ENCODE results near the gene C1QTNF12. TPM values are rescaled to one million over a fixed set of nuclear protein-coding genes. Genes with fewer than 3 reads are reported as not detected.

The C1QTNF12 gene
- total and polyA plus RNA-seq, 7 donors: 1.9 to 28.7 (median 17.6) TPM; not detected in 2

- Histone ChIP-seq H3K4me3 (no peak overlapping the region), H3K27ac (no peak overlapping the region), H3K36me3 (peaks cover 13 to 53% (median 37%) of the 10 kb centered on the region in 4 donors), H3K27me3 (no peaks in the 10 kb centered on the region), H3K4me1 (peaks cover 0 to 48% (median 33%) of the 10 kb centered on the region in 4 donors), H3K9me3 (no peaks in the 10 kb centered on the region)
- DNase-seq: no peak
- TF ChIP-seq POLR2AphosphoS5 (IDR thresholded peaks at IDR 0.05): no peak
- TF ChIP-seq CTCF (IDR thresholded peaks at IDR 0.05): no peak
- TF ChIP-seq EP300 (IDR thresholded peaks at IDR 0.05): no peak
- no peak for TF ChIP-seq POLR2A (IDR thresholded peaks at IDR 0.05)
- 85 to 87% methylated on average over 28 of the region's 28 CpGs for WGBS, 2 donors
- intact Hi-C loops (cut with DNase I): no loop called here
These were observed 17.8 kb downstream of the C1QTNF12 start for GRCh38 chr1:1228596-1229321.

GRCh38 chr1:1228187-1228586 is 18.3 kb downstream of the C1QTNF12 start:
- DNase-seq: no peak
- intact Hi-C loops (cut with DNase I): no loop called here
- peaks cover 17 to 59% (median 43%) of the 10 kb centered on the region in 4 donors for H3K36me3 ChIP-seq

GRCh38 chr1:1227386-1227785 is 19.1 kb downstream of the C1QTNF12 start:
- H3K27me3 ChIP-seq: no peaks in the 10 kb centered on the region
- peaks cover 25 to 67% (median 50%) of the 10 kb centered on the region in 4 donors for H3K36me3 ChIP-seq
- peaks cover 0 to 34% (median 22%) of the 10 kb centered on the region in 4 donors for H3K4me1 ChIP-seq
- no peaks in the 10 kb centered on the region for H3K9me3 ChIP-seq
- intact Hi-C loops (cut with DNase I): no loop called here
- WGBS, 2 donors: 95 to 97% methylated on average over 25 of the region's 25 CpGs
- no peak for DNase-seq
- TF ChIP-seq POLR2A (IDR thresholded peaks at IDR 0.05) (no peak), CTCF (IDR thresholded peaks at IDR 0.05) (no peak), EP300 (IDR thresholded peaks at IDR 0.05) (no peak), POLR2AphosphoS5 (IDR thresholded peaks at IDR 0.05) (no peak)
- H3K4me3 ChIP-seq: no peak overlapping the region
- no peak overlapping the region for H3K27ac ChIP-seq

More at GRCh38 chr1:1228187-1228586, 18.3 kb downstream of the C1QTNF12 start:
- Histone ChIP-seq H3K9me3 (no peaks in the 10 kb centered on the region), H3K27me3 (no peaks in the 10 kb centered on the region), H3K4me3 (no peak overlapping the region), H3K4me1 (peaks cover 0 to 42% (median 30%) of the 10 kb centered on the region in 4 donors), H3K27ac (no peak overlapping the region)
- 94 to 95% methylated on average over 30 of the region's 30 CpGs for WGBS, 2 donors
- no peak for TF ChIP-seq CTCF (IDR thresholded peaks at IDR 0.05)
- TF ChIP-seq EP300 (IDR thresholded peaks at IDR 0.05): no peak
- TF ChIP-seq POLR2AphosphoS5 (IDR thresholded peaks at IDR 0.05): no peak

GRCh38 chr1:1226566-1227362 is 19.8 kb downstream of the C1QTNF12 start:
- TF ChIP-seq POLR2A (IDR thresholded peaks at IDR 0.05) (no peak), EP300 (IDR thresholded peaks at IDR 0.05) (no peak), CTCF (IDR thresholded peaks at IDR 0.05) (no peak)
- H3K4me3 ChIP-seq: no peak overlapping the region
- H3K9me3 ChIP-seq: no peaks in the 10 kb centered on the region
- no peaks in the 10 kb centered on the region for H3K27me3 ChIP-seq
- H3K4me1 ChIP-seq: peaks cover 0 to 34% (median 22%) of the 10 kb centered on the region in 4 donors
- intact Hi-C loops (cut with DNase I): no loop called here
- H3K27ac ChIP-seq: no peak overlapping the region
- DNase-seq: no peak
- H3K36me3 ChIP-seq: peaks cover 31 to 73% (median 55%) of the 10 kb centered on the region in 4 donors
- 91 to 93% methylated on average over 44 of the region's 44 CpGs for WGBS, 2 donors

Measured in sigmoid colon (tissue), 7 donors.